ENCODE results near the gene S100A6. TPM values are rescaled to one million over a fixed set of nuclear protein-coding genes. Genes with fewer than 3 reads are reported as not detected.

Gene S100A6
- total RNA-seq, 1 experiment from 2014 or later, result 19.2 TPM

GRCh38 chr1:153513666-153514065 is 22.1 kb downstream of the S100A6 start:
- H3K9me3 Mint-ChIP-seq, result no peaks in the 10 kb centered on the region
- H3K4me3 Mint-ChIP-seq, result no peak overlapping the region
- TF ChIP-seq OVOL2 (CRISPR knock-in tag; IDR thresholded peaks at IDR 0.05; ENCODE audit: borderline replicate concordance) (no peak), HMGXB4 (CRISPR knock-in tag; IDR thresholded peaks at IDR 0.05) (no peak), ATF1 (CRISPR knock-in tag; IDR thresholded peaks at IDR 0.05) (no peak), MAX (CRISPR knock-in tag; IDR thresholded peaks at IDR 0.05) (no peak), MYBL2 (CRISPR knock-in tag; IDR thresholded peaks at IDR 0.05) (no peak), ZNF532 (CRISPR knock-in tag; IDR thresholded peaks at IDR 0.05; ENCODE audit: borderline replicate concordance) (no peak), ZNF138 (CRISPR knock-in tag; conservative IDR thresholded peaks at IDR 0.05) (no peak)
- H3K27ac Mint-ChIP-seq, result no peak overlapping the region
- ChIA-PET CTCF (interaction anchor here (1.5 to 2.3 kb wide), 2 partner anchors 19 to 114 kb away, joined by 5 to 7 read pairs; partner anchors contain the start of gene S100A13), POLR2A (no interaction called here)
- no peaks in the 10 kb centered on the region for H3K36me3 Mint-ChIP-seq
- peaks cover 65% of the 10 kb centered on the region for H3K27me3 Mint-ChIP-seq (ENCODE audit: low read depth)
- H3K4me1 Mint-ChIP-seq, result peaks cover 13% of the 10 kb centered on the region; the same call in 1 of the 2 replicates
- no peak for ATAC-seq
- no peak for DNase-seq (ENCODE audit: low spot score)

GRCh38 chr1:153513023-153513422 is 22.8 kb downstream of the S100A6 start:
- peaks cover 58% of the 10 kb centered on the region for H3K27me3 Mint-ChIP-seq (ENCODE audit: low read depth)
- no peaks in the 10 kb centered on the region for H3K36me3 Mint-ChIP-seq
- H3K4me1 Mint-ChIP-seq, result peaks cover 8% of the 10 kb centered on the region; the same call in 1 of the 2 replicates
- CTCF ChIA-PET, result interaction anchor here (1.5 to 2.3 kb wide), 2 partner anchors 18 to 114 kb away, joined by 5 to 7 read pairs; partner anchors contain the start of gene S100A13
- H3K4me3 Mint-ChIP-seq, result no peak overlapping the region
- TF ChIP-seq NFE2L1 (CRISPR knock-in tag; IDR thresholded peaks at IDR 0.05) (no peak), ZNF263 (CRISPR knock-in tag; IDR thresholded peaks at IDR 0.05; ENCODE audit: low read depth) (no peak), ZSCAN18 (CRISPR knock-in tag; IDR thresholded peaks at IDR 0.05) (no peak), FOXK1 (CRISPR knock-in tag; IDR thresholded peaks at IDR 0.05) (no peak), ATF2 (CRISPR knock-in tag; IDR thresholded peaks at IDR 0.05; ENCODE audit: borderline replicate concordance, low read depth) (no peak), ATF1 (CRISPR knock-in tag; IDR thresholded peaks at IDR 0.05) (no peak), SMAD4 (CRISPR knock-in tag; IDR thresholded peaks at IDR 0.05) (no peak), ZNF317 (CRISPR knock-in tag; IDR thresholded peaks at IDR 0.05; ENCODE audit: borderline replicate concordance, low read depth) (no peak), USF2 (CRISPR knock-in tag; IDR thresholded peaks at IDR 0.05) (no peak), FOXP1 (CRISPR knock-in tag; IDR thresholded peaks at IDR 0.05; ENCODE audit: borderline replicate concordance) (no peak), MLX (CRISPR knock-in tag; IDR thresholded peaks at IDR 0.05) (no peak), MAX (CRISPR knock-in tag; IDR thresholded peaks at IDR 0.05) (no peak), GTF2I (CRISPR knock-in tag; conservative IDR thresholded peaks at IDR 0.05) (no peak), CREM (CRISPR knock-in tag; IDR thresholded peaks at IDR 0.05) (no peak), ZNF416 (CRISPR knock-in tag; IDR thresholded peaks at IDR 0.05) (no peak), CTCF (IDR thresholded peaks at IDR 0.05) (no peak), TEAD1 (CRISPR knock-in tag; IDR thresholded peaks at IDR 0.05) (no peak)
- no peak overlapping the region for H3K27ac Mint-ChIP-seq
- no peak for DNase-seq (ENCODE audit: low spot score)
- ATAC-seq, result no peak
- H3K9me3 Mint-ChIP-seq, result no peaks in the 10 kb centered on the region
- POLR2A ChIA-PET, result no interaction called here
